ENCODE results near the gene SLC7A5. TPM values are rescaled to one million over a fixed set of nuclear protein-coding genes. Genes with fewer than 3 reads are reported as not detected.

Gene SLC7A5
- total and polyA plus RNA-seq, 2 of the 13 experiments (the other 11 are each of a cell fraction or from before 2014, with no cell fraction given), result 79.6 to 155 TPM

- TF ChIP-seq ZBTB40 (IDR thresholded peaks at IDR 0.05) (no peak), ZBTB40 (CRISPR knock-in tag; IDR thresholded peaks at IDR 0.05) (peak; percentile 5; the same call in 1 of the 2 replicates), ZNF570 (CRISPR knock-in tag; IDR thresholded peaks at IDR 0.05; ENCODE audit: borderline replicate concordance) (no peak), NR2F2 (IDR thresholded peaks at IDR 0.05; ENCODE audit: borderline replicate concordance, low read depth) (no peak), ZBTB2 (CRISPR knock-in tag; IDR thresholded peaks at IDR 0.05; ENCODE audit: low read depth) (0 out of 2 replicates have a peak, but pooled peaks have one; percentile 22), ZNF382 (CRISPR knock-in tag; IDR thresholded peaks at IDR 0.05; ENCODE audit: borderline replicate concordance) (no peak), KAT2B (IDR thresholded peaks at IDR 0.05; ENCODE audit: borderline replicate concordance, low read depth, low read length) (no peak), ZBTB4 (CRISPR knock-in tag; IDR thresholded peaks at IDR 0.05; ENCODE audit: borderline replicate concordance) (0 out of 2 replicates have a peak, but pooled peaks have one; percentile 3), ZNF788 (CRISPR knock-in tag; IDR thresholded peaks at IDR 0.05; ENCODE audit: borderline replicate concordance) (peak; percentile 44)
- TF ChIP-seq, protein P1, sequence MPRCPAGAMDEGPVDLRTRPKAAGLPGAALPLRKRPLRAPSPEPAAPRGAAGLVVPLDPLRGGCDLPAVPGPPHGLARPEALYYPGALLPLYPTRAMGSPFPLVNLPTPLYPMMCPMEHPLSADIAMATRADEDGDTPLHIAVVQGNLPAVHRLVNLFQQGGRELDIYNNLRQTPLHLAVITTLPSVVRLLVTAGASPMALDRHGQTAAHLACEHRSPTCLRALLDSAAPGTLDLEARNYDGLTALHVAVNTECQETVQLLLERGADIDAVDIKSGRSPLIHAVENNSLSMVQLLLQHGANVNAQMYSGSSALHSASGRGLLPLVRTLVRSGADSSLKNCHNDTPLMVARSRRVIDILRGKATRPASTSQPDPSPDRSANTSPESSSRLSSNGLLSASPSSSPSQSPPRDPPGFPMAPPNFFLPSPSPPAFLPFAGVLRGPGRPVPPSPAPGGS (CRISPR knock-in tag; IDR thresholded peaks at IDR 0.05), result no peak; the same call in 1 of the 2 replicates
- TF ChIP-seq, protein P2, sequence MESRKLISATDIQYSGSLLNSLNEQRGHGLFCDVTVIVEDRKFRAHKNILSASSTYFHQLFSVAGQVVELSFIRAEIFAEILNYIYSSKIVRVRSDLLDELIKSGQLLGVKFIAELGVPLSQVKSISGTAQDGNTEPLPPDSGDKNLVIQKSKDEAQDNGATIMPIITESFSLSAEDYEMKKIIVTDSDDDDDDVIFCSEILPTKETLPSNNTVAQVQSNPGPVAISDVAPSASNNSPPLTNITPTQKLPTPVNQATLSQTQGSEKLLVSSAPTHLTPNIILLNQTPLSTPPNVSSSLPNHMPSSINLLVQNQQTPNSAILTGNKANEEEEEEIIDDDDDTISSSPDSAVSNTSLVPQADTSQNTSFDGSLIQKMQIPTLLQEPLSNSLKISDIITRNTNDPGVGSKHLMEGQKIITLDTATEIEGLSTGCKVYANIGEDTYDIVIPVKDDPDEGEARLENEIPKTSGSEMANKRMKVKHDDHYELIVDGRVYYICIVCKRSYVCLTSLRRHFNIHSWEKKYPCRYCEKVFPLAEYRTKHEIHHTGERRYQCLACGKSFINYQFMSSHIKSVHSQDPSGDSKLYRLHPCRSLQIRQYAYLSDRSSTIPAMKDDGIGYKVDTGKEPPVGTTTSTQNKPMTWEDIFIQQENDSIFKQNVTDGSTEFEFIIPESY (CRISPR knock-in tag; IDR thresholded peaks at IDR 0.05), result peak; percentile 94
Measured at GRCh38 chr16:87847467-87847784, 21.9 kb downstream of the SLC7A5 start (continued).
